ENCODE measurements around the gene NEDD4L.

The NEDD4L gene

GRCh38 chr18:58223717-58224424 is 179.8 kb downstream of the NEDD4L start:
- ChIA-PET POLR2A (interaction anchor here (1.0 kb wide), 1 partner anchor 93 kb away, joined by 3 read pairs; no protein-coding TSS in a partner anchor), CTCF (interaction anchor here (1.4 kb wide), 1 partner anchor 16 kb away, joined by 4 read pairs; no protein-coding TSS in a partner anchor)
- no peak for TF ChIP-seq HDGF (IDR thresholded peaks at IDR 0.05; ENCODE audit: borderline replicate concordance)
- no peak for TF ChIP-seq FOXM1 (IDR thresholded peaks at IDR 0.05; ENCODE audit: borderline replicate concordance)
- TF ChIP-seq ZNF384 (IDR thresholded peaks at IDR 0.05) = no peak
- TF ChIP-seq TARDBP (IDR thresholded peaks at IDR 0.05) = no peak
- no peak for TF ChIP-seq CTBP1 (IDR thresholded peaks at IDR 0.05; ENCODE audit: borderline replicate concordance)
- TF ChIP-seq, protein P1, sequence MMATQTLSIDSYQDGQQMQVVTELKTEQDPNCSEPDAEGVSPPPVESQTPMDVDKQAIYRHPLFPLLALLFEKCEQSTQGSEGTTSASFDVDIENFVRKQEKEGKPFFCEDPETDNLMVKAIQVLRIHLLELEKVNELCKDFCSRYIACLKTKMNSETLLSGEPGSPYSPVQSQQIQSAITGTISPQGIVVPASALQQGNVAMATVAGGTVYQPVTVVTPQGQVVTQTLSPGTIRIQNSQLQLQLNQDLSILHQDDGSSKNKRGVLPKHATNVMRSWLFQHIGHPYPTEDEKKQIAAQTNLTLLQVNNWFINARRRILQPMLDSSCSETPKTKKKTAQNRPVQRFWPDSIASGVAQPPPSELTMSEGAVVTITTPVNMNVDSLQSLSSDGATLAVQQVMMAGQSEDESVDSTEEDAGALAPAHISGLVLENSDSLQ (IDR thresholded peaks at IDR 0.05) = no peak
- TF ChIP-seq ELF4 (IDR thresholded peaks at IDR 0.05) = no peak
- no peak for TF ChIP-seq ARNT (IDR thresholded peaks at IDR 0.05)
- TF ChIP-seq SP1 (IDR thresholded peaks at IDR 0.05) = no peak
- TF ChIP-seq L3MBTL2 (conservative IDR thresholded peaks at IDR 0.05) = no peak
- DNase-seq (ENCODE audit: extremely low spot score) = peak; percentile 9

- TF ChIP-seq FOXA1 (IDR thresholded peaks at IDR 0.05) (no peak), ARNT (IDR thresholded peaks at IDR 0.05) (no peak)
- CTCF ChIA-PET = interaction anchor here (1.4 kb wide), 1 partner anchor 15 kb away, joined by 4 read pairs; no protein-coding TSS in a partner anchor
- DNase-seq (ENCODE audit: extremely low spot score) = no peak
- POLR2A ChIA-PET = interaction anchor here (1.0 kb wide), 1 partner anchor 92 kb away, joined by 3 read pairs; no protein-coding TSS in a partner anchor
Measured at GRCh38 chr18:58224425-58224750, 180.4 kb downstream of the NEDD4L start.

DNA sequence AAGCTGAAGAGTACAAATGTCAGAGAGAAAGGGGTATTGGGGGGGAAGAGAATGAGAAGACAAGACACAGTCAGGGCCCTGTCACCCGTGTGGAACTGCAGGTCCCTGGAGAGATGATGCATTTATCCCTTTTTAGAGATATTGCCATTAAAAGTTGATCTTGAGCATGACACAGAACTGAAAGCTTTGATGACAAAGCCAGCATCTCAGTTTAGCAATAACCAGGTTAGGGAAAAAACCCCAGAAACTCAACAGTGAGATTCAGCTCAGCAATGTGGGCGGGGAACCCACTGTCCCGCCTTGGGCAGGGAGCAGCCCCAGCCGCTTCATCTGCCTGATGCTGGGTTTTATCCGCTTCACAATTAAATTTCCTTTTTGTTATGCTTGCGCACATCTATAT is 181.1 kb downstream of the NEDD4L start:
- POLR2A ChIA-PET = no interaction called here
- CTCF ChIA-PET = interaction anchor here (1.4 kb wide), 1 partner anchor 14 kb away, joined by 4 read pairs; no protein-coding TSS in a partner anchor

DNA sequence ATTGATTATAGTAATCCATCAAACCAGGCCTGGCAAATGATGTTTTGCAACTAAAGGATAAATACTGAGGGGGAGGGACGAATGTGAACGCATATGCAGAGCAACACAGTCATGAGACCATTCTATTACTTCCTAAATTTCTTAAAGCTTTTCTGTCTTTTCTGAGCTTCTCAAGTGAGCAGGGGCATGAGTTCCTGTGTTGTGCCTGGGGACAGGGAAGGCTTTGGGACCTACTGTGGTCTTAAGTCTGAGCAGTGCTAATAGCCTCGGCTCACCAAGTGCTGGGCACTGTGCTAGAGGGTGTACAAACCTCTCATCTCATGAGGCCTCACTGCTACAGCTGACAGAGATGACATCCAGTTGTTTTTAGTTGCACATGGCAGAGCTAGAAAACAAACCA is 182.4 kb downstream of the NEDD4L start:
- CTCF ChIA-PET = no interaction called here
- TF ChIP-seq ARNT (IDR thresholded peaks at IDR 0.05) (no peak), ELF4 (IDR thresholded peaks at IDR 0.05) (no peak), HDGF (IDR thresholded peaks at IDR 0.05; ENCODE audit: borderline replicate concordance) (no peak), L3MBTL2 (conservative IDR thresholded peaks at IDR 0.05) (no peak), ZNF384 (IDR thresholded peaks at IDR 0.05) (no peak), CTBP1 (IDR thresholded peaks at IDR 0.05; ENCODE audit: borderline replicate concordance) (no peak), LEF1 (IDR thresholded peaks at IDR 0.05; ENCODE audit: borderline replicate concordance) (no peak), FOXA1 (IDR thresholded peaks at IDR 0.05) (no peak), NFRKB (IDR thresholded peaks at IDR 0.05) (no peak), TARDBP (IDR thresholded peaks at IDR 0.05) (no peak), FOXM1 (IDR thresholded peaks at IDR 0.05; ENCODE audit: borderline replicate concordance) (no peak), SUZ12 (IDR thresholded peaks at IDR 0.05) (no peak), BHLHE40 (IDR thresholded peaks at IDR 0.05; ENCODE audit: borderline replicate concordance) (no peak), SP1 (IDR thresholded peaks at IDR 0.05) (no peak), FOXK2 (IDR thresholded peaks at IDR 0.05) (no peak)
- TF ChIP-seq, protein P1 (IDR thresholded peaks at IDR 0.05) = no peak
- no peak for DNase-seq (ENCODE audit: extremely low spot score)
- POLR2A ChIA-PET = no interaction called here

More for the DNA sequence above, 181.1 kb downstream of the NEDD4L start:
- TF ChIP-seq HDGF (IDR thresholded peaks at IDR 0.05; ENCODE audit: borderline replicate concordance) = no peak
- no peak for TF ChIP-seq BHLHE40 (IDR thresholded peaks at IDR 0.05; ENCODE audit: borderline replicate concordance)
- TF ChIP-seq ARNT (IDR thresholded peaks at IDR 0.05) = no peak
- DNase-seq (ENCODE audit: extremely low spot score) = no peak

DNA sequence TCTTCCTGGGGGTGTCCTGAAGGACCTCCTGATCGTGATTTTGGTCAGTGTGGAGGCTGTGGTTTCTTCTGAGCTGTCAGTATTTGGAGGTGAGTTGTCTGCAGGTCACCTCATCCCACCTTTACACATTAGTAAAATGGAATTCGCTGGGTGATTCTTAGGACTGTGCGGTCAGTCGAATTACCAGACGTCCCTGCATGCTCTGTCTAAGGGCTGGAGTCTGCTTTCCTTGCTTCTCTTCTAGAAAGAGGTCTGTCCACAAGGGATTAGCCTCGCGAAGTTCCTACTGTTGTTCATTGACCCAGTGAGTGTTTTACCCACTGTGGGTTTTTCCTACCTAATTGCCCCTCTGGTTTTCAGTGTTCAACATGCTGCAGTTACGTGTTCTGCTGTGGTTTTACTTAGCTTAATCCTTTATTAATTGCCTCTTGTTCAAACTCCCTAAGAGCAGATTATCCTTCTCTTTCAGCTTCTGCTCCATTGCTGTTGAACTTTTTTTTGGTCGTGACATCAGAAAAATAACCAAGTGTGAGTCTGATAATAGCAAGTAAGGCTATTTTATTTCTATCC is 183.4 kb downstream of the NEDD4L start:
- no peak for TF ChIP-seq L3MBTL2 (conservative IDR thresholded peaks at IDR 0.05)
- no peak for TF ChIP-seq ELF4 (IDR thresholded peaks at IDR 0.05)
- TF ChIP-seq, protein P1 (IDR thresholded peaks at IDR 0.05) = no peak
- no peak for TF ChIP-seq CTBP1 (IDR thresholded peaks at IDR 0.05; ENCODE audit: borderline replicate concordance)
- no peak for TF ChIP-seq SP1 (IDR thresholded peaks at IDR 0.05)
- no peak for TF ChIP-seq ZNF384 (IDR thresholded peaks at IDR 0.05)
- TF ChIP-seq SUZ12 (IDR thresholded peaks at IDR 0.05) = no peak
- TF ChIP-seq LEF1 (IDR thresholded peaks at IDR 0.05; ENCODE audit: borderline replicate concordance) = no peak
- TF ChIP-seq FOXK2 (IDR thresholded peaks at IDR 0.05) = no peak
- no peak for TF ChIP-seq BHLHE40 (IDR thresholded peaks at IDR 0.05; ENCODE audit: borderline replicate concordance)
- DNase-seq (ENCODE audit: extremely low spot score) = no peak
- ChIA-PET POLR2A (no interaction called here), CTCF (interaction anchor here (0.6 kb wide), 3 partner anchors 34 to 107 kb away, joined by 3 to 5 read pairs (median 3); no protein-coding TSS in a partner anchor)

DNA sequence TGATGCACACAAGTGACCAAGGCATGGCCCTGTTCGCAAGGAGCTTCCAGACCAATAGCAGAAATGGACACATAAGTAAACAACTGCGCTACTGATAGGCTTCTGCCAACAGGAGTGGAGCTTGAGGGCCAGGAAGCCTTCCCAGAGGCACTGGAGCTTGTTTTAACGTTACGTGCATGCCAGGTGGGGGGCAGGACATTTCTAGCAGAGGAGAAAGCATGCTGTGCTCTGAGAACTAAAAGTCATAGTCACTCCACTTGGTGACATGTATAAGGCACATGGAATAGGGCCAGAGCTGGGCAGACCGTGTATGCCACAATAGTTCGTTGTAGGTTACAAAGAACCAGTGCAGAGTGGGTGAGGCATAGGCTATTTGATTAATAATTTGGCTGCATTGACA is 184.2 kb downstream of the NEDD4L start:
- DNase-seq (ENCODE audit: extremely low spot score) = no peak
- CTCF ChIA-PET = interaction anchor here (0.6 kb wide), 1 partner anchor 176 kb away, joined by 5 read pairs; no protein-coding TSS in a partner anchor
- TF ChIP-seq SUZ12 (IDR thresholded peaks at IDR 0.05) = no peak
- TF ChIP-seq BHLHE40 (IDR thresholded peaks at IDR 0.05; ENCODE audit: borderline replicate concordance) = no peak
- no peak for TF ChIP-seq ZNF384 (IDR thresholded peaks at IDR 0.05)
- TF ChIP-seq ARNT (IDR thresholded peaks at IDR 0.05) = no peak
- TF ChIP-seq CTBP1 (IDR thresholded peaks at IDR 0.05; ENCODE audit: borderline replicate concordance) = no peak
- TF ChIP-seq ELF4 (IDR thresholded peaks at IDR 0.05) = no peak
- no peak for TF ChIP-seq FOXA1 (IDR thresholded peaks at IDR 0.05)
- TF ChIP-seq LEF1 (IDR thresholded peaks at IDR 0.05; ENCODE audit: borderline replicate concordance) = no peak
- POLR2A ChIA-PET = no interaction called here
